Testis (tissue), 2 donors: ENCODE data around the gene LGR5.

Experiments
- POLR2A ChIP-seq: fragments of 450-650 bp; IDR thresholded peaks from one replicate; pipeline ENCODE4 v1.6.1; 2017; ENCODE audit warnings: antibody characterized with exemption, mild to moderate bottlenecking, moderate library complexity
- TF ChIP-seq, protein P1 (sequence below), 3 experiments: fragments of 450-650 bp in 2 of 3; fragments of 200-600 bp in 1 of 3; sonication (generic) in 1 of 3; IDR thresholded peaks; one replicate each; pipeline ENCODE4 v1.5.1; 2016 to 2019; ENCODE audit warnings: antibody characterized with exemption in 3 of 3, mild to moderate bottlenecking in 2 of 3, moderate library complexity in 1 of 3

- TF ChIP-seq, protein P1, sequence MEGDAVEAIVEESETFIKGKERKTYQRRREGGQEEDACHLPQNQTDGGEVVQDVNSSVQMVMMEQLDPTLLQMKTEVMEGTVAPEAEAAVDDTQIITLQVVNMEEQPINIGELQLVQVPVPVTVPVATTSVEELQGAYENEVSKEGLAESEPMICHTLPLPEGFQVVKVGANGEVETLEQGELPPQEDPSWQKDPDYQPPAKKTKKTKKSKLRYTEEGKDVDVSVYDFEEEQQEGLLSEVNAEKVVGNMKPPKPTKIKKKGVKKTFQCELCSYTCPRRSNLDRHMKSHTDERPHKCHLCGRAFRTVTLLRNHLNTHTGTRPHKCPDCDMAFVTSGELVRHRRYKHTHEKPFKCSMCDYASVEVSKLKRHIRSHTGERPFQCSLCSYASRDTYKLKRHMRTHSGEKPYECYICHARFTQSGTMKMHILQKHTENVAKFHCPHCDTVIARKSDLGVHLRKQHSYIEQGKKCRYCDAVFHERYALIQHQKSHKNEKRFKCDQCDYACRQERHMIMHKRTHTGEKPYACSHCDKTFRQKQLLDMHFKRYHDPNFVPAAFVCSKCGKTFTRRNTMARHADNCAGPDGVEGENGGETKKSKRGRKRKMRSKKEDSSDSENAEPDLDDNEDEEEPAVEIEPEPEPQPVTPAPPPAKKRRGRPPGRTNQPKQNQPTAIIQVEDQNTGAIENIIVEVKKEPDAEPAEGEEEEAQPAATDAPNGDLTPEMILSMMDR (IDR thresholded peaks at IDR 0.05): no peak
- no peak for TF ChIP-seq POLR2A
Measured at GRCh38 chr12:71589478-71589881, 149.9 kb downstream of the LGR5 start.
